ENCODE data around the gene DGKE.

Gene DGKE

GRCh38 chr17:56807723-56808122 lies 26.2 kb upstream of the DGKE start:
- Mint-ChIP-seq H3K4me1 (no peaks in the 10 kb centered on the region), H3K9me3 (no peaks in the 10 kb centered on the region), H3K4me3 (no peak overlapping the region), H3K27me3 (no peaks in the 10 kb centered on the region), H3K27ac (no peak overlapping the region), H3K36me3 (peaks cover 0 to 7% of the 10 kb centered on the region in 2 donors)
- ATAC-seq (replicated peaks): no peak
- DNase-seq: no peak

- Mint-ChIP-seq H3K36me3 (peaks cover 0 to 7% of the 10 kb centered on the region in 2 donors), H3K27ac (no peak overlapping the region), H3K4me3 (no peak overlapping the region), H3K27me3 (no peaks in the 10 kb centered on the region), H3K9me3 (no peaks in the 10 kb centered on the region), H3K4me1 (no peaks in the 10 kb centered on the region)
- ATAC-seq (replicated peaks): no peak
- no peak for DNase-seq
Measured at GRCh38 chr17:56808503-56808902, 25.4 kb upstream of the DGKE start.

- no peaks in the 10 kb centered on the region for H3K4me1 Mint-ChIP-seq
- no peak for DNase-seq
- no peak for ATAC-seq (replicated peaks)
- no peaks in the 10 kb centered on the region for H3K9me3 Mint-ChIP-seq
- H3K27ac Mint-ChIP-seq: no peak overlapping the region
- no peaks in the 10 kb centered on the region for H3K27me3 Mint-ChIP-seq
- no peak overlapping the region for H3K4me3 Mint-ChIP-seq
- peaks cover 2 to 7% of the 10 kb centered on the region in 2 donors for H3K36me3 Mint-ChIP-seq
Measured at GRCh38 chr17:56809106-56809819, 24.7 kb upstream of the DGKE start.

DNA sequence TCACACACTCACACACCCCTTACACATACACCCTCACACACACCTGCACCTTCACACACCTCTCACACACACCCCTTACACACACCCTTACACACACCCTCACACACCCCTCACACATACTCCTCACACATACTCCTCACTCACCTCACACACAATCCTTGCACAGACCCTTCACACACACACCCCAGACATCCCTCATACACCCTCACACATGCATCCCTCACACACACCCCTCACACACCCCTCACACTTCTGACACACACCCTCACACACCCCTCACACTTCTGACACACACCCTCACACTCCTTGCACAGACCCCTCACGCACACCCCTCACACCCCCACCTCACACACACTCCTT lies 24.2 kb upstream of the DGKE start:
- no peaks in the 10 kb centered on the region for H3K4me1 Mint-ChIP-seq
- ATAC-seq (replicated peaks): no peak
- DNase-seq: no peak
- H3K36me3 Mint-ChIP-seq: peaks cover 2 to 7% of the 10 kb centered on the region in 2 donors
- no peaks in the 10 kb centered on the region for H3K9me3 Mint-ChIP-seq
- no peak overlapping the region for H3K27ac Mint-ChIP-seq
- H3K27me3 Mint-ChIP-seq: no peaks in the 10 kb centered on the region
- H3K4me3 Mint-ChIP-seq: no peak overlapping the region

DNA sequence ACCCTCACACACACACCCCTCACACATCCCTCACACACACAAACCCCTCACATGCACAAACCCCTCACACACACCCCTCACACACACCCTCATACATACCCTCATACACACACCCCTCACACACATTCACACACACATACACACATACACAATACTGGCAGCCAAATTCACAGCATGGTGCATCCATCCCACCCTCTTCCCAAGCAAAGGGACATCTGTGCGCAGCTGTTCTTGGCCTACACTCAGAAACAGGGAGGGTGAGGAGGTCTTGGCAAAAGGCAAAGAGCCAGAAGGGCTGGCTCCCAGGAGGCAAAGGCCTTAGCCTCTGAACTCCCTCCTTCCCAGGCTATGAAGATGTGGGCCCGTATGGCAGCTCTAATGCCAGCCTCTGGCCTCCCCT lies 23.6 kb upstream of the DGKE start:
- no peak overlapping the region for H3K27ac Mint-ChIP-seq
- H3K36me3 Mint-ChIP-seq: peaks cover 2 to 7% of the 10 kb centered on the region in 2 donors
- no peak overlapping the region for H3K4me3 Mint-ChIP-seq
- no peaks in the 10 kb centered on the region for H3K9me3 Mint-ChIP-seq
- no peaks in the 10 kb centered on the region for H3K27me3 Mint-ChIP-seq
- DNase-seq: no peak
- no peaks in the 10 kb centered on the region for H3K4me1 Mint-ChIP-seq
- no peak for ATAC-seq (replicated peaks)

GRCh38 chr17:56810891-56811775 lies 22.8 kb upstream of the DGKE start:
- Mint-ChIP-seq H3K4me1 (no peaks in the 10 kb centered on the region), H3K4me3 (no peak overlapping the region), H3K36me3 (peaks cover 2 to 7% of the 10 kb centered on the region in 2 donors), H3K27ac (no peak overlapping the region), H3K27me3 (no peaks in the 10 kb centered on the region), H3K9me3 (no peaks in the 10 kb centered on the region)
- ATAC-seq (replicated peaks) (no peak), DNase-seq (no peak)

DNA sequence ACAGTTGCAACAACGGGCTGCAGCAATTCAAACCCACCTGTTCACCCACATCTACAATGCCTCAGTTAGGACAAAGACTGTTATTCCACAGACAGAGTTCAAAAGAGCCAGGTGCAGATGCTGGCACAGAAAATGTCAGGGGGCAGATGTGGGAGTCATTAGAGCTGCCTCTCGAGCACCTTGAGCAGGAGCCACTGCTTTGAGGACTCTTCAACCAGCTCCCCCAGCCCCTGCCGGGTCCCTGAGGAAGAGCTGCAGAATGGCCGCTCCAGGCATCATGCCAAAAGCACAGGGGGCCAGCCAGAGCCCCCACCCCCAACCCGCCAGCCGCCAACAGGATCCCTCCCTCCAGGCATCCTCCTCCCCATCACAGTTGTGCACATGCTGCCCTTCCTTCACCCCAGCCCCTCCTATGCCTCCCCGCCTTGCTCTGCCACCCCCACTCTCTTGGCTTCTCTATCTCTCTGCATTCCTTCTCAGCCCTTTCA lies 21.0 kb upstream of the DGKE start:
- Mint-ChIP-seq H3K4me1 (no peaks in the 10 kb centered on the region), H3K4me3 (no peak overlapping the region), H3K36me3 (peaks cover 0 to 2% of the 10 kb centered on the region in 2 donors), H3K27me3 (no peaks in the 10 kb centered on the region), H3K27ac (no peak overlapping the region), H3K9me3 (no peaks in the 10 kb centered on the region)
- DNase-seq (no peak), ATAC-seq (replicated peaks) (no peak)

DNA sequence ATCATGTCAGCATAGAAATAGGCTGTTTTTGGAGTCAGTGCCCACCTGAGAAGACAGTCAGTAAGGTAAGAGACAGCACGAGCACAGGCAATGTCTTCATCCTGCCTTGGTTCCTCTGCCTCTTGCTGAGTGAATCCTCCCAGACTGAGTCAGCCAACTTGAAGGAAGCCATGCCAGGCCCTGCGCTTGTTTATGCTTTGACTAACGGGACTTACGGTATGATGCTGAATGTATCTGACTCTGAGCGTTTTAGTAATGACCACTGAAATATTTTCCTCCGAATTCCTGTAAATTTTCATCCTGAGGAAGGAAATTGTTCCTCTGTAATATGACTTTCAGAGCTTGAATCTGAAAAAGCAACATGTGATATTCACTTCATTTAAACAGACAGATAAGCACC lies 18.2 kb upstream of the DGKE start:
- no peaks in the 10 kb centered on the region for H3K27me3 Mint-ChIP-seq
- ATAC-seq (replicated peaks): no peak
- H3K4me3 Mint-ChIP-seq: no peak overlapping the region
- peaks cover 4 to 12% of the 10 kb centered on the region in 2 donors for H3K4me1 Mint-ChIP-seq
- H3K9me3 Mint-ChIP-seq: no peaks in the 10 kb centered on the region
- DNase-seq: no peak
- peaks cover 0 to 2% of the 10 kb centered on the region in 2 donors for H3K36me3 Mint-ChIP-seq
- no peak overlapping the region for H3K27ac Mint-ChIP-seq

DNA sequence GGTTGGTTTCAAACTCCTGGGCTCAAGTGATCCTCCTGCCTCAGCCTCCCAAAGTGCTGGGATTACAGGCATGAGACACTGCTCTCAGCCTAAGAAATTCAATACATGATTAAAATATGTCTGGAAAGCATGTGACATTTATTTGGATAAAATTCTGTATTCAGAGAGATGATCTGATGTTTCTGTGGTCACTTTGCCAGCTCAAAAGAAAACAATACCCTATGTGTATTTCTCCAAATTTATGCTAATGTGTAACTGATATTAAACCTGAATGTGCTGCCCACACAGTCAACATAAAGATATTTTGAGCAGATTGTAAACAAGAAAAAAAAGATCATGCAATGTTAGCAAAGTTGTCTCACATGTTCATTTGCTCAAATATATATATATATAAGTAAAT lies 16.9 kb upstream of the DGKE start:
- no peaks in the 10 kb centered on the region for H3K27me3 Mint-ChIP-seq
- H3K4me3 Mint-ChIP-seq: no peak overlapping the region
- H3K36me3 Mint-ChIP-seq: peaks cover 2 to 4% of the 10 kb centered on the region in 2 donors
- ATAC-seq (replicated peaks) (no peak), DNase-seq (no peak)
- no peaks in the 10 kb centered on the region for H3K9me3 Mint-ChIP-seq
- peaks cover 4 to 12% of the 10 kb centered on the region in 2 donors for H3K4me1 Mint-ChIP-seq
- H3K27ac Mint-ChIP-seq: no peak overlapping the region

DNA sequence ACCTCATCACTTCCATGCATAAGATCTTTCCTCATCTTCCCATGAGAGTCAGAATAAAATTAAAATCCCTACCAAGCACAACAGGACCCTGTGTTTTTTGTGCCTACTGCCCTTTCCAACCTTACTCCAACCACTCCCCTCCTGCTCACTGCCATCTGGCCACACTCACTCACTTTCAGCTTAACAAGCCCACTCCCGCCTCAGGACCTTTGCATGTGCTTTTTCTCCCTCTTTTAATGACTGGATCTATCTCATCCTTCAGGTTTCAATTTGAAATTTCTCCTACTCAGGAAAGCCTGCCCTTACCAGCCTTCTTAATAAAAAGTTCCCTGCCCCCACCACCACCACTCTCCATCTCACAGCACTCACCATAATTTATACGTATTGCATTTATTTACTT lies 14.9 kb upstream of the DGKE start:
- ATAC-seq (replicated peaks) (no peak), DNase-seq (no peak)
- H3K27me3 Mint-ChIP-seq: no peaks in the 10 kb centered on the region
- H3K4me3 Mint-ChIP-seq: no peak overlapping the region
- no peaks in the 10 kb centered on the region for H3K9me3 Mint-ChIP-seq
- H3K36me3 Mint-ChIP-seq: peaks cover 3 to 10% of the 10 kb centered on the region in 2 donors
- H3K27ac Mint-ChIP-seq: no peak overlapping the region
- H3K4me1 Mint-ChIP-seq: peaks cover 4 to 12% of the 10 kb centered on the region in 2 donors

GRCh38 chr17:56819431-56820145 lies 14.4 kb upstream of the DGKE start:
- ATAC-seq (replicated peaks) (peak; percentile 88 to 94), DNase-seq (peak; percentile 59)
- peaks cover 5 to 16% of the 10 kb centered on the region in 2 donors for H3K36me3 Mint-ChIP-seq
- H3K4me1 Mint-ChIP-seq: peaks cover 4 to 12% of the 10 kb centered on the region in 2 donors
- H3K9me3 Mint-ChIP-seq: no peaks in the 10 kb centered on the region
- no peaks in the 10 kb centered on the region for H3K27me3 Mint-ChIP-seq
- no peak overlapping the region for H3K27ac Mint-ChIP-seq
- peak overlapping the region; percentile 23 to 38 for H3K4me3 Mint-ChIP-seq

GRCh38 chr17:56820207-56820606 lies 13.7 kb upstream of the DGKE start:
- DNase-seq: no peak
- Mint-ChIP-seq H3K36me3 (peaks cover 6 to 17% of the 10 kb centered on the region in 2 donors), H3K27ac (no peak overlapping the region), H3K27me3 (no peaks in the 10 kb centered on the region), H3K9me3 (no peaks in the 10 kb centered on the region), H3K4me1 (peaks cover 4 to 12% of the 10 kb centered on the region in 2 donors), H3K4me3 (no peak overlapping the region)
- no peak for ATAC-seq (replicated peaks)

DNA sequence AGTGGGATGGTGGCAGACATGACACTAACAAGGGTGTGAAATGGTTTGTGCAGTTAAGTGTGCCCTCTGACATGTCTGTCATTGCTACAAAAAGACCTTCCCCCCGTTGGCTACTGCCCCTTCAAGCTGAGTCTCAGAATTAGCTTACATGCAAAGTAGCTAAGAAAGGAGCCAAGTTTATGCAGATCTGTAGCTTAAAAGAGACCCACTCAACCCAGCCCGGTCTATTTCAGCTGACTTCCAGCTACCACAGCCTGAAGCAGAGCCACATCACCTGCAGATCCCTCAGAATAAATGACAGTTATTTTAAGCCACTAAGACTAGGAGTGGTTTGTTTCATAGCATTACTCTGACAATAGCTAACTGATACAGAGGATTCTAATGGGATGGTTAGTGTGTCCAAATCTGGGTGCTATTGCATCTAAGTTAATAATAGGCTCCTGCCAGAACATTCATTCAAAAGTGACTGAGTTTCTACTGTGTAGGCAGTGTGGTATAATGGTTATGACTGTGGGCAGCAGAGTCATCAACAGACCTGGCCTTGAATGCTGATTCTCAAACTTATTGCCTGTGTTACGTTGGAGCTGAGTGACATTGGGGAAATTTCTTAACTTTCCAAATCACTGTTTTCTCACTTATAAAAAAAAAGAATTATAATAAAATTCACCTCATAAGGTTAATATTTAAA lies 12.0 kb upstream of the DGKE start:
- peaks cover 4 to 12% of the 10 kb centered on the region in 2 donors for H3K4me1 Mint-ChIP-seq
- no peaks in the 10 kb centered on the region for H3K27me3 Mint-ChIP-seq
- ATAC-seq (replicated peaks): peak in 1 of 2 donors; percentile 44
- H3K9me3 Mint-ChIP-seq: no peaks in the 10 kb centered on the region
- no peak overlapping the region for H3K4me3 Mint-ChIP-seq
- H3K27ac Mint-ChIP-seq: no peak overlapping the region
- peaks cover 6 to 19% of the 10 kb centered on the region in 2 donors for H3K36me3 Mint-ChIP-seq
- DNase-seq: no peak

DNA sequence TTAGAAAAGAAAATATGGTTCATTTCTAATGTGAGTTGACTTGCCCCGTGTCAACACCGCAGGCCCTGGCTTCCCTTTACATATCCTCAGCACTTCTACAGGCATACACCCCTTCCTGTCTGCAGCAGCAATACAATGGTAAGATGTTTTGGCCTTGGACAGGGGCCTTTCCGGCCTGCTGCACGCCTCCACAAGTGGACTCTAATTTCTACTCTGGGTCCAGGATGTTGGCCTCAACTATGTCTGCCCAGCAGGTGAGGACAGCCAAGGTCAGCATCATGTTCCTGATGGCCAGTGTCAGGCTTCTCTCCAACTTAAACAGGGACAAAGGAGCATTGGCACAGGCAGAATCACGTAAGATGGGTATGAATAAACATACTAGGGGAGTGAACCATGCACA lies 11.2 kb upstream of the DGKE start:
- no peaks in the 10 kb centered on the region for H3K27me3 Mint-ChIP-seq
- ATAC-seq (replicated peaks) (no peak), DNase-seq (no peak)
- peaks cover 7 to 22% of the 10 kb centered on the region in 2 donors for H3K36me3 Mint-ChIP-seq
- no peak overlapping the region for H3K4me3 Mint-ChIP-seq
- no peaks in the 10 kb centered on the region for H3K9me3 Mint-ChIP-seq
- H3K27ac Mint-ChIP-seq: peak overlapping the region; percentile 47
- peaks cover 4 to 12% of the 10 kb centered on the region in 2 donors for H3K4me1 Mint-ChIP-seq
